SK-N-MC (cell line): ENCODE measurements around the gene L3MBTL1.

Experiments
- EZH2 ChIP-seq: fragments of 200-600 bp; sonication (generic); IDR thresholded peaks from one replicate; pipeline ENCODE4 v1.6.1; 2017; ENCODE audit warnings: antibody characterized with exemption
- POLR2AphosphoS5 ChIP-seq: IDR thresholded peaks from 2 replicates; pipeline ENCODE4 v1.6.1; 2012; ENCODE audit warnings: mild to moderate bottlenecking, low read depth, low read length, borderline replicate concordance

GRCh38 chr20:43540673-43541060, 33.2 kb downstream of the L3MBTL1 start:
- TF ChIP-seq POLR2AphosphoS5, result no peak
- TF ChIP-seq EZH2, result no peak
